HepG2 (cell line): ENCODE measurements around the gene NHERF2. TPM values are rescaled to one million over a fixed set of nuclear protein-coding genes. Genes with fewer than 3 reads are reported as not detected.

Experiments
- CBFB ChIP-seq: sonication (generic); formaldehyde crosslinking; IDR thresholded peaks from 2 replicates; pipeline ENCODE4 v1.4.0; 2020; ENCODE audit warnings: missing genetic modification reagents
- CHCHD3 ChIP-seq: sonication (generic); formaldehyde crosslinking; IDR thresholded peaks from 2 replicates; pipeline ENCODE4 v1.8.0; 2022; ENCODE audit warnings: mild to moderate bottlenecking, missing genetic modification reagents, moderate library complexity
- DMAP1 ChIP-seq: IDR thresholded peaks from 2 replicates; pipeline ENCODE4 v1.6.1; 2016
- FOXA1 ChIP-seq, 2 experiments: fragments of 450-650 bp in 1 of 2; sonication (generic) in 1 of 2; formaldehyde crosslinking in 1 of 2; IDR thresholded peaks; 2 replicates each; pipeline versions ENCODE4 v1.4.0 to v1.6.1; 2016 to 2020; ENCODE audit warnings: missing genetic modification reagents in 1 of 2
- HMGA1 ChIP-seq: sonication (generic); formaldehyde crosslinking; conservative IDR thresholded peaks from 2 replicates; pipeline ENCODE4 v1.4.0; 2020; ENCODE audit warnings: missing genetic modification reagents
- JUND ChIP-seq: sonication (generic); formaldehyde crosslinking; IDR thresholded peaks from 2 replicates; pipeline ENCODE4 v1.8.0; 2022; ENCODE audit warnings: mild to moderate bottlenecking, missing genetic modification reagents
- MEF2D ChIP-seq: sonication (generic); formaldehyde crosslinking; IDR thresholded peaks from 2 replicates; pipeline ENCODE4 v1.5.1; 2020; ENCODE audit warnings: mild to moderate bottlenecking, missing genetic modification reagents
- NCOA5 ChIP-seq: sonication (generic); formaldehyde crosslinking; IDR thresholded peaks from 2 replicates; pipeline ENCODE4 v1.4.0; 2020; ENCODE audit warnings: missing genetic modification reagents
- NFRKB ChIP-seq: fragments of 450-650 bp; IDR thresholded peaks from 2 replicates; pipeline ENCODE4 v1.6.1; 2017
- PAWR ChIP-seq: sonication (generic); formaldehyde crosslinking; IDR thresholded peaks from 2 replicates; pipeline ENCODE4 v1.4.0; 2020; ENCODE audit warnings: missing genetic modification reagents, mild to moderate bottlenecking, borderline replicate concordance
- PLSCR1 ChIP-seq: sonication (generic); formaldehyde crosslinking; IDR thresholded peaks from 2 replicates; pipeline ENCODE4 v1.5.0; 2020; ENCODE audit warnings: missing genetic modification reagents, mild to moderate bottlenecking, borderline replicate concordance
- POLR2AphosphoS5 ChIP-seq: IDR thresholded peaks from 2 replicates; pipeline ENCODE4 v1.6.1; 2012; ENCODE audit warnings: low read depth, low read length
- PRMT3 ChIP-seq: sonication (generic); formaldehyde crosslinking; IDR thresholded peaks from 2 replicates; pipeline ENCODE4 v1.8.1; 2022; ENCODE audit warnings: low read depth, mild to moderate bottlenecking, moderate library complexity, missing genetic modification reagents, borderline replicate concordance
- SMAD9 ChIP-seq: sonication (generic); formaldehyde crosslinking; IDR thresholded peaks from 2 replicates; pipeline ENCODE4 v1.5.1; 2020; ENCODE audit warnings: mild to moderate bottlenecking, missing genetic modification reagents
- SNRNP70 ChIP-seq: fragments of 200-400 bp; formaldehyde crosslinking; IDR thresholded peaks from 2 replicates; pipeline ENCODE4 v1.6.1; 2017; ENCODE audit warnings: mild to moderate bottlenecking, low read depth, low read length, moderate library complexity
- ZBED4 ChIP-seq: sonication (generic); formaldehyde crosslinking; IDR thresholded peaks from 2 replicates; pipeline ENCODE4 v1.4.0; 2020; ENCODE audit warnings: missing genetic modification reagents, borderline replicate concordance
- ZNF20 ChIP-seq: sonication (generic); formaldehyde crosslinking; IDR thresholded peaks from 2 replicates; pipeline ENCODE4 v1.4.0; 2020; ENCODE audit warnings: mild to moderate bottlenecking, moderate library complexity, missing genetic modification reagents
- ZNF281 ChIP-seq: sonication (generic); formaldehyde crosslinking; IDR thresholded peaks from 2 replicates; pipeline ENCODE4 v1.4.0; 2020; ENCODE audit warnings: missing genetic modification reagents, borderline replicate concordance
- ZNF33A ChIP-seq: sonication (generic); formaldehyde crosslinking; IDR thresholded peaks from 2 replicates; pipeline ENCODE4 v1.5.1; 2020; ENCODE audit warnings: missing genetic modification reagents, mild to moderate bottlenecking, moderate library complexity, borderline replicate concordance
- ZNF383 ChIP-seq: sonication (generic); formaldehyde crosslinking; IDR thresholded peaks from 2 replicates; pipeline ENCODE4 v1.4.0; 2020; ENCODE audit warnings: missing genetic modification reagents, mild to moderate bottlenecking, borderline replicate concordance
- ZNF549 ChIP-seq: sonication (generic); formaldehyde crosslinking; IDR thresholded peaks from 2 replicates; pipeline ENCODE4 v1.5.0; 2020; ENCODE audit warnings: missing genetic modification reagents
- ZNF816 ChIP-seq: sonication (generic); formaldehyde crosslinking; IDR thresholded peaks from 2 replicates; pipeline ENCODE4 v1.8.0; 2022; ENCODE audit warnings: missing genetic modification reagents, mild to moderate bottlenecking, borderline replicate concordance
- ZSCAN22 ChIP-seq: sonication (generic); formaldehyde crosslinking; IDR thresholded peaks from 2 replicates; pipeline ENCODE4 v1.4.0; 2020; ENCODE audit warnings: mild to moderate bottlenecking, missing genetic modification reagents
- polyA plus RNA-seq, 8 experiments: library from polyadenylated mRNA; depleted of rRNA in 3 of 8; stranded (reverse) in 7 of 8; unstranded in 1 of 8; fragments of >200 nt; fragmentation: Illumina TruSeq in 4 of 8; extraction: Trizol in 4 of 8; gene quantifications; 2 replicates each; pipeline versions ENCODE4 v1.2.1 to v1.2.3, GENCODE V29; 2011 to 2016; ENCODE audit warnings: low read depth in 4 of 8, missing spikeins in 1 of 8, mixed read lengths in 1 of 8; ENCODE audit not compliant: insufficient read depth in 1 of 8
- total RNA-seq, 5 experiments: library from RNA; depleted of rRNA; stranded (reverse); fragments of >200 nt; fragmentation: Illumina TruSeq; extraction: Trizol; gene quantifications; 2 replicates each; pipeline ENCODE4 v1.2.3, GENCODE V29; 2016; ENCODE audit warnings: low read depth in 1 of 5

Gene NHERF2
- total and polyA plus RNA-seq, 2 of the 13 experiments (the other 11 are each of a cell fraction or from before 2014, with no cell fraction given), result 23.7 to 39.3 TPM

GRCh38 chr16:2009791-2010510, 16.8 kb upstream of the NHERF2 start, which contains the start of gene ZNF598 (continued):
- TF ChIP-seq CHCHD3 (CRISPR knock-in tag), result no peak
- no peak for TF ChIP-seq SMAD9 (CRISPR knock-in tag)
- no peak for TF ChIP-seq ZNF33A (CRISPR knock-in tag)
- TF ChIP-seq PLSCR1 (CRISPR knock-in tag), result no peak
- TF ChIP-seq MEF2D (CRISPR knock-in tag), result peak; percentile 52
- TF ChIP-seq ZNF20 (CRISPR knock-in tag), result 0 out of 2 replicates have a peak, but pooled peaks have one; percentile 60
- no peak for TF ChIP-seq CBFB (CRISPR knock-in tag)
- TF ChIP-seq FOXA1 (IDR thresholded peaks at IDR 0.05), result no peak
- TF ChIP-seq FOXA1 (CRISPR knock-in tag; IDR thresholded peaks at IDR 0.05), result no peak
- no peak for TF ChIP-seq PAWR (CRISPR knock-in tag)
- TF ChIP-seq SNRNP70, result no peak
- TF ChIP-seq ZNF549, result no peak
- no peak for TF ChIP-seq HMGA1 (CRISPR knock-in tag)
- TF ChIP-seq ZBED4 (CRISPR knock-in tag), result no peak
- TF ChIP-seq POLR2AphosphoS5, result peak; percentile 44
- TF ChIP-seq ZSCAN22 (CRISPR knock-in tag), result no peak
- no peak for TF ChIP-seq ZNF816 (CRISPR knock-in tag)
- no peak for TF ChIP-seq PRMT3 (CRISPR knock-in tag)
- TF ChIP-seq JUND (CRISPR knock-in tag), result no peak
- TF ChIP-seq ZNF281, result no peak
- no peak for TF ChIP-seq NFRKB
- TF ChIP-seq ZNF383, result no peak
- TF ChIP-seq NCOA5, result no peak
- peak; percentile 96 for TF ChIP-seq DMAP1 (CRISPR knock-in tag)
